Measurements from ENCODE around the gene SH2D4B. TPM values are rescaled to one million over a fixed set of nuclear protein-coding genes. Genes with fewer than 3 reads are reported as not detected.

The SH2D4B gene
- total RNA-seq, 1 donor from 2014 or later = 0.12 TPM

GRCh38 chr10:80517416-80518142, 20.1 kb upstream of the SH2D4B start:
- H3K27me3 Mint-ChIP-seq = no peaks in the 10 kb centered on the region
- no peak for DNase-seq (ENCODE audit: low spot score, unreplicated experiment)
- no peak for TF ChIP-seq CTCF (IDR thresholded peaks at IDR 0.05; ENCODE audit: unreplicated experiment)
- H3K4me3 Mint-ChIP-seq (ENCODE audit: low read depth) = no peak overlapping the region
- peaks cover 27% of the 10 kb centered on the region for H3K36me3 Mint-ChIP-seq (ENCODE audit: insufficient read depth)
- H3K27ac Mint-ChIP-seq = peak overlapping the region; percentile 76
- no peaks in the 10 kb centered on the region for H3K4me1 Mint-ChIP-seq (ENCODE audit: low read depth)
- no peaks in the 10 kb centered on the region for H3K9me3 Mint-ChIP-seq (ENCODE audit: low read depth)

DNA sequence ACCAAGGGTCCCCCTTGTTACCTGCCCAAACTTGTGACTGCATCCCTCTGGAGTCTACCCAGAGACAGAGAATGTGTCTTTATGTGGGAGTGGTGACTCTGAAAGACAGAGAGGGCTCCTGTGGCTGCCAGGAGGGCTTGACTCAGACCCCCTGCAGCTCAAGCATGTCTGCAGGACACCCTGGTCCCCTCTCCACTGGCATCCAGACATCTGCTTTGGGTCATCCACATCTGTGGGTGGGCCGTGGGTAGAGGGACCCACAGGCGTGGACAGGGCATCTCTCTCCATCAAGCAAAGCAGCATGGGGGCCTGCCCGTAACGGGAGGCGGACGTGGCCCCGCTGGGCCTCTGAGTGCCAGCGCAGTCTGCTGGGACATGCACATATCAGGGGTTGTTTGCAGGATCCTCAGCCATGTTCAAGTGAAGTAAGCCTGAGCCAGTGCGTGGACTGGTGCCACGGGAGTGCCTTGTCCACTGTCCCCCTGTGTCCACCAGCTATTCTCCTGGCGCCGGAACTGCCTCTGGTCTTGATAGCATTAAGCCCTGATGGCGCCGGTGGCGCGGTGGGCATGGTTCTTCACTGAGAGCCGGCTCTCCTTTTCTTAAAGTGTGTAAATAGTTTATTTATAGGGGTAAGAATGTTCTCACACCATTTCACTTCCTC, 19.4 kb upstream of the SH2D4B start:
- TF ChIP-seq CTCF (IDR thresholded peaks at IDR 0.05; ENCODE audit: unreplicated experiment) = no peak
- peak overlapping the region; percentile 76 for H3K27ac Mint-ChIP-seq
- H3K4me1 Mint-ChIP-seq (ENCODE audit: low read depth) = no peaks in the 10 kb centered on the region
- H3K4me3 Mint-ChIP-seq (ENCODE audit: low read depth) = no peak overlapping the region
- H3K9me3 Mint-ChIP-seq (ENCODE audit: low read depth) = no peaks in the 10 kb centered on the region
- peaks cover 22% of the 10 kb centered on the region for H3K36me3 Mint-ChIP-seq (ENCODE audit: insufficient read depth)
- DNase-seq (ENCODE audit: low spot score, unreplicated experiment) = no peak
- no peaks in the 10 kb centered on the region for H3K27me3 Mint-ChIP-seq

DNA sequence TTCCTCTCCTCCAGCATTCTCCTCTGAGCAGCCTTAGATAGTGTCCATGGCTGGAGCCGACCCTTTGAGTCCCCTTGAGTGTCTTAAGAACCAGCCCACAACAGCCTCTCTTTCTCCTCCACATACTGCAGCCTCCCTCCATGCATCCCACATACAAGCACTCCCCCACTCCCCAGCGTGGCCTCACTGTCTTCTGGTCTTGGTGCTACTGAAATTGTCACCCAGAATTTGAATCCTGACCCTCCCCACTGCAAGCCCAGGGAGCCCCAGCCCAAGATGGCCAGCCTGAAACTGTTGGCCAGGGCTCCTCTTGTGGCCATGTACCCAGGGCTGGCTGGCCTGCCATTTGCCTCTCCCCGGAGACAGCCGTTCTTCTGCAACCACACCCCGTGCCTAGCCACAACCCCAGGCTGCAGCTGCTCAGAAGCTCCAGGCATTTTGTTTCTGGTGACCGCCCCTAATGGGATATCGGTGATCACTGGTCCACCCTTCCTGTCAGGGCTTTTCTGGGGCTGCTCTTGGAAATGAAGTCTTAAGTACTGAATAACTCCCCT, 18.8 kb upstream of the SH2D4B start:
- Mint-ChIP-seq H3K4me3 (ENCODE audit: low read depth) (no peak overlapping the region), H3K9me3 (ENCODE audit: low read depth) (no peaks in the 10 kb centered on the region), H3K27me3 (no peaks in the 10 kb centered on the region), H3K36me3 (ENCODE audit: insufficient read depth) (peaks cover 22% of the 10 kb centered on the region), H3K27ac (no peak overlapping the region), H3K4me1 (ENCODE audit: low read depth) (no peaks in the 10 kb centered on the region)
- no peak for TF ChIP-seq CTCF (IDR thresholded peaks at IDR 0.05; ENCODE audit: unreplicated experiment)
- no peak for DNase-seq (ENCODE audit: low spot score, unreplicated experiment)

DNA sequence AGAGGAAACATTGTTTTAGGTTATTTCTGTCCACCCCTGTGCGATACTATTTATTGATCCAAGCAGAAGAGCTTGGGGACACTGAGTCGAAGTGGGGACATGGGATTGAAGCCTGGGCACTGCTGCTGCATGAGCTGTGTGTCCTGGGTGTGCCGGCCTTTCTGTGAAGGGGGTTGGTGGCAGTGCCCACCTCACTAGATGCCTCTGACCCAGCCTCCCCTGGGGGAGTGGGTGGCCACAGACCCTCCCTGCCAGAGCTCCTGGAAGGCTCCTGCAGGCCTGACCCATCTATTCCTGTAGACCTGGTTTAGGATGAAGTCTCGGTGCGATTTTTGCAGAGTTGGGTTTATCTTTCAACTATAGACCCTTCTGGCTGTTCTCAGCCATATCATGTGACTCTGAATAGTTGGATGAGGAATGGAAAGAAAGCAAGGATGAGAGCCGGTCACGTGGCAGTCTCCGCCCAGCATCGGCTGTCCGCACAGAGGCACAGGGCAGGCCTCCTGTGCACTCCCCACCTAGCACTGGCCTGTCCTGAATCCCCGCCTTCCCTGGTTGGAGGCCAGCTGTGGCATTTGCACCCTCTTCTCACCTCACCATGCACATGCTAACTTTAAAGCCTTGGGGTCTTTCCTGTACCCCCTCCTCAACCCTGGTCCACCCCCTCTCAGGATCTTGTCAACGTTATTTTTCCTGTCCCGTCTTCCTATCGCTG, 17.6 kb upstream of the SH2D4B start:
- Mint-ChIP-seq H3K36me3 (ENCODE audit: insufficient read depth) (peaks cover 16% of the 10 kb centered on the region), H3K27ac (no peak overlapping the region), H3K4me3 (ENCODE audit: low read depth) (no peak overlapping the region), H3K9me3 (ENCODE audit: low read depth) (no peaks in the 10 kb centered on the region), H3K4me1 (ENCODE audit: low read depth) (no peaks in the 10 kb centered on the region), H3K27me3 (no peaks in the 10 kb centered on the region)
- DNase-seq (ENCODE audit: low spot score, unreplicated experiment) = no peak
- no peak for TF ChIP-seq CTCF (IDR thresholded peaks at IDR 0.05; ENCODE audit: unreplicated experiment)
